Activated CD8-positive, alpha-beta T cell treated with anti-CD3 and anti-CD28 coated beads for 36 hours (primary cell): Measurements from ENCODE around the gene TMEM131. TPM values are rescaled to one million over a fixed set of nuclear protein-coding genes. Genes with fewer than 3 reads are reported as not detected.

Source experiments
- ATAC-seq: fragments of 200-7000 bp; cut with Tn5 transposase; one replicate; pipeline ENCODE4 v1.10.0; 2021; ENCODE audit warnings: mild to moderate bottlenecking, moderate library complexity
- CTCF ChIA-PET: fragments of 350-600 bp; sonication (Branson Sonifier 250); formaldehyde crosslinking; loops from one replicate; lab custom pipeline; 2021; ENCODE audit warnings: antibody characterized with exemption; lab: Charles Lee
- POLR2A ChIA-PET: fragments of 350-600 bp; sonication (Branson Sonifier 250); formaldehyde crosslinking; loops from one replicate; lab custom pipeline; 2021; ENCODE audit warnings: antibody characterized with exemption; lab: Charles Lee
- DNase-seq: peaks from one replicate; pipeline ENCODE4 v3.0.0-alpha.2; 2020
- H3K27ac Mint-ChIP-seq: one replicate; pipeline ENCODE4 v1.8.0; 2021; ENCODE audit warnings: mild to moderate bottlenecking, mixed read lengths
- H3K27me3 Mint-ChIP-seq: one replicate; pipeline ENCODE4 v1.8.0; 2021; ENCODE audit warnings: mixed read lengths
- H3K36me3 Mint-ChIP-seq: one replicate; pipeline ENCODE4 v1.8.0; 2021; ENCODE audit warnings: low read depth, mixed read lengths
- H3K4me1 Mint-ChIP-seq: one replicate; pipeline ENCODE4 v1.8.0; 2021; ENCODE audit warnings: low read depth, mixed read lengths
- H3K4me3 Mint-ChIP-seq: one replicate; pipeline ENCODE4 v1.8.0; 2021; ENCODE audit warnings: mild to moderate bottlenecking, moderate library complexity, mixed read lengths
- H3K9me3 Mint-ChIP-seq: one replicate; pipeline ENCODE4 v1.8.0; 2021; ENCODE audit warnings: mixed read lengths
- intact Hi-C: fragments of 100-400 bp; cut with micrococcal nuclease; formaldehyde crosslinking; loops from one replicate; pipeline ENCODE4 v1.10.0; 2022
- total RNA-seq, 2 experiments: library from RNA; stranded (reverse); gene quantifications; one replicate each; pipeline ENCODE4 v1.2.3, GENCODE V29; 2021
- TF ChIP-seq, protein P1 (sequence below): fragments of 200-600 bp; IDR thresholded peaks from one replicate; pipeline ENCODE4 v1.8.0; 2022; ENCODE audit warnings: antibody characterized with exemption, mild to moderate bottlenecking

The TMEM131 gene
- total RNA-seq, 2 experiments from 2014 or later: 24.2 to 27.4 TPM

- ATAC-seq: no peak
- TF ChIP-seq, protein P1, sequence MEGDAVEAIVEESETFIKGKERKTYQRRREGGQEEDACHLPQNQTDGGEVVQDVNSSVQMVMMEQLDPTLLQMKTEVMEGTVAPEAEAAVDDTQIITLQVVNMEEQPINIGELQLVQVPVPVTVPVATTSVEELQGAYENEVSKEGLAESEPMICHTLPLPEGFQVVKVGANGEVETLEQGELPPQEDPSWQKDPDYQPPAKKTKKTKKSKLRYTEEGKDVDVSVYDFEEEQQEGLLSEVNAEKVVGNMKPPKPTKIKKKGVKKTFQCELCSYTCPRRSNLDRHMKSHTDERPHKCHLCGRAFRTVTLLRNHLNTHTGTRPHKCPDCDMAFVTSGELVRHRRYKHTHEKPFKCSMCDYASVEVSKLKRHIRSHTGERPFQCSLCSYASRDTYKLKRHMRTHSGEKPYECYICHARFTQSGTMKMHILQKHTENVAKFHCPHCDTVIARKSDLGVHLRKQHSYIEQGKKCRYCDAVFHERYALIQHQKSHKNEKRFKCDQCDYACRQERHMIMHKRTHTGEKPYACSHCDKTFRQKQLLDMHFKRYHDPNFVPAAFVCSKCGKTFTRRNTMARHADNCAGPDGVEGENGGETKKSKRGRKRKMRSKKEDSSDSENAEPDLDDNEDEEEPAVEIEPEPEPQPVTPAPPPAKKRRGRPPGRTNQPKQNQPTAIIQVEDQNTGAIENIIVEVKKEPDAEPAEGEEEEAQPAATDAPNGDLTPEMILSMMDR: no peak
- intact Hi-C loops: loop anchor here (5.0 kb wide), 1 partner anchor 36 kb away; no protein-coding TSS in a partner anchor
- H3K36me3 Mint-ChIP-seq: peaks cover 29% of the 10 kb centered on the region
- peaks cover 2% of the 10 kb centered on the region for H3K9me3 Mint-ChIP-seq
- peak overlapping the region; percentile 79 for H3K27ac Mint-ChIP-seq
- DNase-seq: no peak
- no peak overlapping the region for H3K4me3 Mint-ChIP-seq
- H3K4me1 Mint-ChIP-seq: peaks cover 42% of the 10 kb centered on the region
- no peaks in the 10 kb centered on the region for H3K27me3 Mint-ChIP-seq
- ChIA-PET POLR2A (interaction anchor here (1.5 to 1.7 kb wide), 3 partner anchors 10 to 47 kb away, joined by 3 to 7 read pairs (median 5); partner anchors contain the start of gene ACTR1B), CTCF (interaction anchor here (0.9 to 11.8 kb wide), 7 partner anchors 13 to 120 kb away, joined by 3 to 154 read pairs (median 19); partner anchors contain the start of gene ACTR1B)
Measured at GRCh38 chr2:97711394-97711711, 284.4 kb downstream of the TMEM131 start.

DNA sequence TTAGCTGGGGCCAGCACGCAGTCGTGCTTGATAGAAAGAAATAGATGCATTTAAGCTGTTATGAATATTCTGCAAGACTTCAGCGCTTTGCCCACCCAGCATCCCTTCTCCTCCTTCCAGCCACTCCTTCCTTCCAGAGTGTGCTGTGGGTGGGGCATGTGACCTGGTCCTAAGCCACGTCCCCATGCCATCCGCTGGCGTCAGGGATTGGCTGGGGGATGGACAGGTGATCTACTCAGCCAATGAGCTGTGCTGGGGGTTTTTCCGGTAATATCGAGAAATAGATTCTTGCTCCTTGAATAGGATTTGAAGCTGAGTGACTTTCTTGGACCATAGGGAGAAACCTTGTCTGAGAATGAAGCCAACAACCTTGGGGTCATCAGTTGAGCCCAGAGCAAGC is 287.1 kb downstream of the TMEM131 start:
- DNase-seq (no peak), ATAC-seq (no peak)
- H3K9me3 Mint-ChIP-seq: peaks cover 2% of the 10 kb centered on the region
- H3K27me3 Mint-ChIP-seq: no peaks in the 10 kb centered on the region
- peaks cover 33% of the 10 kb centered on the region for H3K4me1 Mint-ChIP-seq
- H3K4me3 Mint-ChIP-seq: no peak overlapping the region
- TF ChIP-seq, protein P1: no peak
- peaks cover 4% of the 10 kb centered on the region for H3K36me3 Mint-ChIP-seq
- no peak overlapping the region for H3K27ac Mint-ChIP-seq
- CTCF ChIA-PET: interaction anchor here (0.9 to 11.8 kb wide), 14 partner anchors 10 to 676 kb away, joined by 3 to 154 read pairs (median 8); partner anchors contain the start of genes ACTR1B and ANKRD36B
- intact Hi-C loops: no loop called here
- POLR2A ChIA-PET: interaction anchor here (0.9 to 1.7 kb wide), 5 partner anchors 8 to 119 kb away, joined by 3 to 6 read pairs (median 4); partner anchors contain the start of gene ANKRD36B

DNA sequence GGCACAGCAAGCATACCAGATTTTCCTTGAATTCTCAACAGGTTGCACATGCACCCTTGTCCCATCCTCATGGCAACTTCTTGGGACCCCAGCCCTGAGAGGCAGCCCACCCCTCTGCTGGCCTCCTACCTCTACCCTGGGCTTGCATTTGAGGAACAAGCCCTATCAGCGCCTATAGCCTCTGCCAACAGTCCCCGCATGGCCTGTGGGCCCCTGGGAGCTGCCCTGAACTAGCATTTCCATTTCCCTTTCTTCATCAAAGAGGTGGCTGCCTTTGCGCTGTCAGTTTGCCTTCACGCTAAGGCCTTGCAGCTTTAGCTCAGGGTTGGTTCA is 287.7 kb downstream of the TMEM131 start:
- POLR2A ChIA-PET: interaction anchor here (1.2 to 1.7 kb wide), 4 partner anchors 9 to 43 kb away, joined by 3 to 6 read pairs (median 4); no protein-coding TSS in a partner anchor
- H3K27me3 Mint-ChIP-seq: no peaks in the 10 kb centered on the region
- TF ChIP-seq, protein P1: no peak
- intact Hi-C loops: no loop called here
- peaks cover 30% of the 10 kb centered on the region for H3K4me1 Mint-ChIP-seq
- no peak overlapping the region for H3K27ac Mint-ChIP-seq
- no peak for DNase-seq
- peaks cover 2% of the 10 kb centered on the region for H3K36me3 Mint-ChIP-seq
- CTCF ChIA-PET: interaction anchor here (0.9 to 11.8 kb wide), 9 partner anchors 10 to 677 kb away, joined by 3 to 154 read pairs (median 10); partner anchors contain the start of genes ACTR1B and ANKRD36B
- H3K4me3 Mint-ChIP-seq: no peak overlapping the region
- H3K9me3 Mint-ChIP-seq: peaks cover 2% of the 10 kb centered on the region
- no peak for ATAC-seq

DNA sequence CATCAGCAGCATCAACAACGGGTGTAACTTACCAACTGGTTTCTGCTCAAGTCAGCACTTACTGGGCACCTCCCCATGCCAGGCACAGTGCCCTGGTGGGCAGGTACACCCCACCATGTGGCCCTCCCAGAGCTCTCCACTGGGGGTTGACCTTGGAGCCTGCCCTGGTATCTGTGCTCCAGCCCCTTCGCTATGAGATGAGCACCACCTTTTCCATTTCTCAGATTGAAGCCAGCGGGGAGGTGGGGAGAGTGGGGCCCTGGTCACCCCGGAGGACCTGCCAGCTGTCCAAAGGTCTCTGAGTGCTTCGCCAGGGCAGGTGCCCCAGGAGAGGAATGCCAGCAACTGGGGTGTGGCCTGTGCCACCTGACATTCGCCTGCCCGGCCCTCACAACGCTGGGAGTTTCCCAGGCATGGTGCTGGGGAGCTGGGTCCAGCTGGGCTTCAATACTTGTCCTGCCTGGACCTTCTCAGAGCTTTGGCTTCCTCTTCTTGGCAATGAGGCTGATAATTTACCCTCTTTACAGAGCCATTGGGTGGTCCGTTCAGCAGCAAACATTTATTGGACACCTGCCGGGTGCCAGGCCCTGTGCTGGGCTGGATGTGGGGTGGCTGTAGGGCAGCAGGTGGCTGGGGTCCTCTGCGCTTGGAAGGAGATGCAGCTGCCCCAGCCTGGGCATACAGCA is 288.2 kb downstream of the TMEM131 start:
- peaks cover 2% of the 10 kb centered on the region for H3K36me3 Mint-ChIP-seq
- no peak overlapping the region for H3K27ac Mint-ChIP-seq
- DNase-seq (no peak), ATAC-seq (no peak)
- ChIA-PET POLR2A (interaction anchor here (1.2 to 1.7 kb wide), 2 partner anchors 10 to 33 kb away, joined by 3 to 4 read pairs; no protein-coding TSS in a partner anchor), CTCF (interaction anchor here (0.7 to 11.8 kb wide), 9 partner anchors 10 to 678 kb away, joined by 3 to 154 read pairs (median 9); partner anchors contain the start of genes ACTR1B and ANKRD36B)
- TF ChIP-seq, protein P1: no peak
- intact Hi-C loops: no loop called here
- H3K27me3 Mint-ChIP-seq: no peaks in the 10 kb centered on the region
- peaks cover 2% of the 10 kb centered on the region for H3K9me3 Mint-ChIP-seq
- H3K4me3 Mint-ChIP-seq: no peak overlapping the region
- peaks cover 26% of the 10 kb centered on the region for H3K4me1 Mint-ChIP-seq
